SU-DHL-6 (cell line): Measurements from ENCODE around the gene ZNF213.

Experiments
- H2AFZ ChIP-seq: fragments of 200-600 bp; sonication (generic); 2 replicates; pipeline ENCODE4 v1.6.1; 2014; ENCODE audit warnings: low read depth, mild to moderate bottlenecking, moderate library complexity, mixed read lengths, antibody characterized with exemption, low read length; ENCODE audit not compliant: severe bottlenecking
- H3F3A ChIP-seq: fragments of 200-600 bp; shearing (Covaris generic); 2 replicates; pipeline ENCODE4 v1.6.0; 2016; ENCODE audit warnings: antibody characterized with exemption, mild to moderate bottlenecking; ENCODE audit not compliant: insufficient read depth
- H3K27ac ChIP-seq: fragments of 200-600 bp; sonication (generic); 2 replicates; pipeline ENCODE4 v1.5.1; 2016; ENCODE audit warnings: low read depth, mild to moderate bottlenecking, low read length, moderate library complexity, mixed read lengths
- H3K27me3 ChIP-seq: fragments of 200-600 bp; sonication (generic), shearing (Covaris generic); 2 replicates; pipeline ENCODE4 v1.6.0; 2014; ENCODE audit warnings: mild to moderate bottlenecking, low read length
- H3K36me3 ChIP-seq: fragments of 200-600 bp; sonication (generic); 2 replicates; pipeline ENCODE4 v1.6.1; 2014; ENCODE audit warnings: mild to moderate bottlenecking, low read length, mixed read lengths
- H3K4me2 ChIP-seq: fragments of 300-600, 200-600 bp; shearing (Covaris generic), sonication (generic); 2 replicates; pipeline ENCODE4 v1.6.0; 2014; ENCODE audit warnings: low read length, low read depth, mild to moderate bottlenecking; ENCODE audit not compliant: poor library complexity, severe bottlenecking
- H3K4me3 ChIP-seq: fragments of 200-600 bp; sonication (generic); 2 replicates; pipeline ENCODE4 v1.5.1; 2014; ENCODE audit warnings: antibody characterized with exemption, low read length, mild to moderate bottlenecking, mixed read lengths; ENCODE audit not compliant: insufficient read depth, poor library complexity, severe bottlenecking
- H3K79me2 ChIP-seq: fragments of 200-600 bp; sonication (generic); 2 replicates; pipeline ENCODE4 v1.6.1; 2014; ENCODE audit warnings: mild to moderate bottlenecking, low read length, moderate library complexity; ENCODE audit not compliant: insufficient read depth
- H3K9ac ChIP-seq: fragments of 200-600 bp; sonication (generic); 2 replicates; pipeline ENCODE4 v1.7.0; 2014; ENCODE audit warnings: mild to moderate bottlenecking, low read length
- H3K9me2 ChIP-seq: fragments of 200-600 bp; sonication (generic); replicated peaks from 2 replicates; pipeline ENCODE4 v1.6.1; 2014; ENCODE audit warnings: low read length; ENCODE audit not compliant: insufficient read depth
- H3K9me3 ChIP-seq: fragments of 200-600 bp; sonication (generic); 2 replicates; pipeline ENCODE4 v1.6.1; 2014; ENCODE audit warnings: low read length, mixed read lengths; ENCODE audit not compliant: insufficient read depth
- H4K20me1 ChIP-seq: fragments of 200-600 bp; sonication (generic); 2 replicates; pipeline ENCODE4 v1.6.1; 2014; ENCODE audit warnings: low read depth, mild to moderate bottlenecking, antibody characterized with exemption, low read length, moderate library complexity, mixed read lengths
- CTCF ChIP-seq: fragments of 200-600 bp; sonication (generic); IDR thresholded peaks from one replicate; pipeline ENCODE4 v1.5.1; 2017; ENCODE audit warnings: antibody characterized with exemption, mild to moderate bottlenecking, low read length, moderate library complexity; ENCODE audit not compliant: insufficient read depth, poor library complexity, severe bottlenecking
- EZH2phosphoT487 ChIP-seq: fragments of 200-600 bp; sonication (generic), shearing (Covaris generic); conservative IDR thresholded peaks from 2 replicates; pipeline ENCODE4 v1.6.1; 2018; ENCODE audit warnings: mild to moderate bottlenecking, antibody characterized with exemption, low read length, moderate library complexity, mixed read lengths

ZNF213 gene

GRCh38 chr16:3147046-3147756 is 12.4 kb downstream of the ZNF213 start:
- Histone ChIP-seq H2AFZ (no peak overlapping the region), H3K36me3 (no peaks in the 10 kb centered on the region), H3K27me3 (no peaks in the 10 kb centered on the region), H3K9ac (no peak overlapping the region), H3K9me3 (no peaks in the 10 kb centered on the region), H3K4me2 (no peak overlapping the region), H4K20me1 (no peaks in the 10 kb centered on the region), H3K27ac (no peak overlapping the region), H3K9me2 (no peaks in the 10 kb centered on the region), H3K4me3 (no peak overlapping the region), H3F3A (peaks cover 5% of the 10 kb centered on the region; the same call in 1 of the 2 replicates), H3K79me2 (no peaks in the 10 kb centered on the region)
- TF ChIP-seq EZH2phosphoT487 (no peak), CTCF (no peak)

- TF ChIP-seq EZH2phosphoT487 (no peak), CTCF (no peak)
These were observed 12.9 kb downstream of the ZNF213 start for GRCh38 chr16:3147757-3148104.

GRCh38 chr16:3148256-3149192 is 13.7 kb downstream of the ZNF213 start:
- H3K79me2 ChIP-seq, result no peaks in the 10 kb centered on the region
- no peaks in the 10 kb centered on the region for H3K36me3 ChIP-seq
- H3K27me3 ChIP-seq, result no peaks in the 10 kb centered on the region
- H3F3A ChIP-seq, result peaks cover 9% of the 10 kb centered on the region; the same call in 1 of the 2 replicates
- H3K9ac ChIP-seq, result no peak overlapping the region
- no peak overlapping the region for H3K4me3 ChIP-seq
- H4K20me1 ChIP-seq, result no peaks in the 10 kb centered on the region
- no peaks in the 10 kb centered on the region for H3K9me2 ChIP-seq
- H2AFZ ChIP-seq, result no peak overlapping the region
- H3K9me3 ChIP-seq, result no peaks in the 10 kb centered on the region
- H3K4me2 ChIP-seq, result no peak overlapping the region
- no peak overlapping the region for H3K27ac ChIP-seq
- no peak for TF ChIP-seq EZH2phosphoT487
- TF ChIP-seq CTCF, result no peak

More at GRCh38 chr16:3147757-3148104, 12.9 kb downstream of the ZNF213 start:
- Histone ChIP-seq H3K36me3 (no peaks in the 10 kb centered on the region), H3K9me2 (no peaks in the 10 kb centered on the region), H3K9ac (no peak overlapping the region), H3K27ac (no peak overlapping the region), H3F3A (peaks cover 9% of the 10 kb centered on the region; the same call in 1 of the 2 replicates), H3K27me3 (no peaks in the 10 kb centered on the region), H3K4me3 (no peak overlapping the region), H4K20me1 (no peaks in the 10 kb centered on the region), H3K4me2 (no peak overlapping the region), H3K79me2 (no peaks in the 10 kb centered on the region), H2AFZ (no peak overlapping the region), H3K9me3 (no peaks in the 10 kb centered on the region)
